ENCODE results near the gene EGFLAM.

The EGFLAM gene

GRCh38 chr5:38265546-38266179 lies 7.3 kb downstream of the EGFLAM start:
- peak; percentile 66 for DNase-seq (ENCODE audit: low read depth)

- DNase-seq (ENCODE audit: low read depth), result no peak
Observed at GRCh38 chr5:38267372-38267771, 9.0 kb downstream of the EGFLAM start.

GRCh38 chr5:38273626-38274025 lies 15.3 kb downstream of the EGFLAM start:
- no peak for DNase-seq (ENCODE audit: low read depth)

GRCh38 chr5:38274370-38274769 lies 16.0 kb downstream of the EGFLAM start:
- DNase-seq (ENCODE audit: low read depth), result no peak

GRCh38 chr5:38284384-38284783 lies 26.0 kb downstream of the EGFLAM start:
- no peak for DNase-seq (ENCODE audit: low read depth)

GRCh38 chr5:38285226-38285625 lies 26.9 kb downstream of the EGFLAM start:
- DNase-seq (ENCODE audit: low read depth), result no peak

GRCh38 chr5:38286002-38286401 lies 27.6 kb downstream of the EGFLAM start:
- DNase-seq (ENCODE audit: low read depth), result no peak

- DNase-seq (ENCODE audit: low read depth), result no peak
Observed at GRCh38 chr5:38287124-38287523, 28.8 kb downstream of the EGFLAM start.

- DNase-seq (ENCODE audit: low read depth), result no peak
Observed at GRCh38 chr5:38289457-38289856, 31.1 kb downstream of the EGFLAM start.

- no peak for DNase-seq (ENCODE audit: low read depth)
Observed at GRCh38 chr5:38290028-38290653, 31.8 kb downstream of the EGFLAM start.

GRCh38 chr5:38291355-38291754 lies 33.0 kb downstream of the EGFLAM start:
- no peak for DNase-seq (ENCODE audit: low read depth)

GRCh38 chr5:38292228-38292627 lies 33.9 kb downstream of the EGFLAM start:
- no peak for DNase-seq (ENCODE audit: low read depth)

- no peak for DNase-seq (ENCODE audit: low read depth)
Observed at GRCh38 chr5:38295751-38296150, 37.4 kb downstream of the EGFLAM start.

- DNase-seq (ENCODE audit: low read depth), result no peak
Observed at GRCh38 chr5:38297830-38298608, 39.7 kb downstream of the EGFLAM start.

GRCh38 chr5:38299585-38299984 lies 41.2 kb downstream of the EGFLAM start:
- no peak for DNase-seq (ENCODE audit: low read depth)

- no peak for DNase-seq (ENCODE audit: low read depth)
Observed at GRCh38 chr5:38305148-38305547, 46.8 kb downstream of the EGFLAM start.

GRCh38 chr5:38307845-38308244 lies 49.5 kb downstream of the EGFLAM start:
- no peak for DNase-seq (ENCODE audit: low read depth)

- DNase-seq (ENCODE audit: low read depth), result peak; percentile 35
Observed at GRCh38 chr5:38316544-38317224, 58.3 kb downstream of the EGFLAM start.

- DNase-seq (ENCODE audit: low read depth), result no peak
Observed at GRCh38 chr5:38317868-38318267, 59.5 kb downstream of the EGFLAM start.

GRCh38 chr5:38319491-38319890 lies 61.1 kb downstream of the EGFLAM start:
- DNase-seq (ENCODE audit: low read depth), result no peak

GRCh38 chr5:38321978-38322377 lies 63.6 kb downstream of the EGFLAM start:
- DNase-seq (ENCODE audit: low read depth), result no peak

GRCh38 chr5:38323645-38324295 lies 65.4 kb downstream of the EGFLAM start:
- DNase-seq (ENCODE audit: low read depth), result peak; percentile 59
